HG02798 (cell line): ENCODE results near the gene DCAF16.

ENCODE experiments used
- ATAC-seq: cut with Tn5 transposase; IDR thresholded peaks from one replicate; pipeline ENCODE4 v1.9.1; 2021; ENCODE audit warnings: mild to moderate bottlenecking; ENCODE audit not compliant: unreplicated experiment, poor library complexity

The DCAF16 gene

DNA sequence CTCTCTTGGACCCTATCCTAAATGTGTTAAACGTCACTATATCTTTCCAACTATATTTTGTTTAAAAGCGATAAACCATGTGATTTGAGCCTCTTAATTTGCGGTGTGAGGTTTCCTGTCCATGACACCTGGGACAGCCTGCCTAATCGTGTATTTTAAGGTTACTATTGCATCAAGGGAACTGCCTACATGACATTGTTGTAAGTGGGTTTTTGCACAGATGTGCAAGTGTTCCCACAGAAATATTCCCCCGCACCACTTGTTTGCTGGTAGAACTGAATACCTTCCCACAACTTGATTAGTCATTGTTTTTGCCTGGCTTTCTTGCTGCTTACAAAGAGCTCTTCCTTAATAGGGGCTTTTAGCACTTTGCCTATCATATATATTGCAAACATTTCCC is 24.0 kb downstream of the DCAF16 start:
- no peak for ATAC-seq

DNA sequence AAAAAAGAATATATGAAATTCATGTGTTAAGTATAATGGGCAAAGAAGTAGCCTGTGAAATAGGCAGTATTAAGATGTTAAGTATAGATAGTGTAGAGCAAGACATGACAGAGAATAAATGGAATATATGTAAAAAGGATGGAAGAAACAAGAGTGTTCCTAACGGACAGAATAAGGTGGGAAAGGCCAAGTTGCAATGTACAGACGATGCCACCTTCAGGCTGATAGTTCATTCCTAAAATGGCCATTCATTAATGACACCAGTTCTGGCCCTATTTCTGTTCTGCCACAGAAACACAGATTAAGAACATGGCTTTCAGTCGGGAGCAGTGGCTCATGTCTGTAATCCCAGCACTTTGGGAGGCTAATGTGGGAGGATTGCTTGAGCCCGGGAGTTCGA is 24.7 kb downstream of the DCAF16 start:
- ATAC-seq = no peak

DNA sequence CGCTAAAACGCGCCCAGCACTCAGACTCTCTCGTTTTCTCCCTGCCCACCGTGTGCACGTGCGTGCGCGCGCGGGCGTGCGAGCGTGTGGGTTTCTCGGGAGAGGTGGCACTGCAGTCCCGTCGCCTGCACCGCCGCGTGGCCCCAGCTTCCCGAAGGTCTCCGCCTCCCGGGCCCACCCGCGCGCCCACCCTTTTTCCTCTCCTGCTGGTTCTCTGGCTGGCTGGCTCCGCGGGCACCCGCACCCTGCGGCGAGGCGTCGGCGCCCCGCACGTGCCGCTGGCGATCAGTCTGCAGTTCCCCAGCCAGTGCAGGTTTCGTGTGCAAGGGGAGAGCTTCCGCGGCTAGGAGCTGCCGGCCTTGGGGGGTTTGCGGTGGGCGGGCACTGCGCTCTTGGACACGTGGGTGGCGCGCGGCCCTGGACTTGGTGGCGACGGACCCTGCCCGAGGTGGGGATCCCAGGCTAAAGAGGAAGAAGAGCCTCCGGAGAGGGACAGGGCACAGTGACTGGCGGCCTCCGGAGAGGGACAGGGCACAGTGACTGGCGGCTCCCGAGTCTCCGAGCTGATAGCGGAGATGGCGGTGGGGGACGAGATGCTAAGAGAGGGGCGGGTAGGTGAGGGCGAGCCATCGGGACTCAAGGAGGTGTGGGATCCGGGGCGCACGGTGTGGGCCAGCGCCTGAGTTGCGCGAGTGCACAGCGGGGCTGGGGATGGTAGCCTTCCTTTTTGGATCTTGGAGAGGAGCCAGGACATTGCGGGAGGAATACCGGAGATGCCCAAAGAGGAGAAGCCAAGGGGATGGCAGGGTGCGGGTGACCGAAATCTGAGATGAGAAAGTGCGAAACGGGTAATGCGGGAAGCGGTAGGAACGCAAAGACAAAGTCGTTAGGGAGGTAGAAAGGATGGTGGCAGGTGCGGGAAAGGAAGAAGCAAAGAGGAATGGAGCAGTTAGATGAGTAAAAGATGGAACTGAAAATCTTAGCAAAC is 29.0 kb downstream of the DCAF16 start, which contains the start of gene FAM184B:
FAM184B (minus strand) TSS at position 322 of the 988 bp plus-strand sequence. CDS start 322 bp downstream, outside the sequence.
- no peak for ATAC-seq

GRCh38 chr4:17780501-17781299 is 29.9 kb downstream of the DCAF16 start:
- ATAC-seq = no peak

GRCh38 chr4:17778431-17778830 is 32.1 kb downstream of the DCAF16 start:
- no peak for ATAC-seq

GRCh38 chr4:17773135-17773698 is 37.3 kb downstream of the DCAF16 start:
- ATAC-seq = no peak

DNA sequence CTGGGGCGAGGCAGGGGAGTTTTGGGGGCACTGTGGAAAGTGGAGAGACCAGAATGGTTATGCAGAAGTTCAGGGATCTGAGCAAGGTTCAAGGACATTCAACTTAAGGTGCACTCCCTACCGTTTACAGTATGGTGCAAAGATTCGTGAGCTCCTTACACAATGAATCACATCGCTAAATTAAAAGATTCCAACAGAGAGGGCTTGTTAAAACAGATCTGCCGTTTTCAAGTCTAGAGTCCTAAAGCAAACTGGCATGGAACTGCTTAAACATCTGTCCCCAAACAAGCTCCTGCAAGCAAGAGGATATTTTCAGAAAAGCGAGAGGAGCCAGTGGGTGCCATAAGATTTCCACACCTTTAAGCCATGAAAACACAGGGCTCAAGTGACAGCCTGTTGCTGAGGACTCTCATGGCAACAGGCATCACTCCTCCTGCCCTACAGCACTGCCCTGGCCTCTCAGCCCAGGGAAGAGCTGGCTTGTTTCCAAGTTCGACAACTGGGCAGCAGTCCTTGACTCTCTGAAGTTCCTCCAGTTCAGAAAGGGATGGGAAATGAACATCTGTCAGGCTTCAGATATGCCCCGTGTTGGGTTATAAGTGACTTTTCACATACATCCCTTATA is 39.2 kb downstream of the DCAF16 start:
- no peak for ATAC-seq

GRCh38 chr4:17770845-17771244 is 39.7 kb downstream of the DCAF16 start:
- ATAC-seq = no peak

DNA sequence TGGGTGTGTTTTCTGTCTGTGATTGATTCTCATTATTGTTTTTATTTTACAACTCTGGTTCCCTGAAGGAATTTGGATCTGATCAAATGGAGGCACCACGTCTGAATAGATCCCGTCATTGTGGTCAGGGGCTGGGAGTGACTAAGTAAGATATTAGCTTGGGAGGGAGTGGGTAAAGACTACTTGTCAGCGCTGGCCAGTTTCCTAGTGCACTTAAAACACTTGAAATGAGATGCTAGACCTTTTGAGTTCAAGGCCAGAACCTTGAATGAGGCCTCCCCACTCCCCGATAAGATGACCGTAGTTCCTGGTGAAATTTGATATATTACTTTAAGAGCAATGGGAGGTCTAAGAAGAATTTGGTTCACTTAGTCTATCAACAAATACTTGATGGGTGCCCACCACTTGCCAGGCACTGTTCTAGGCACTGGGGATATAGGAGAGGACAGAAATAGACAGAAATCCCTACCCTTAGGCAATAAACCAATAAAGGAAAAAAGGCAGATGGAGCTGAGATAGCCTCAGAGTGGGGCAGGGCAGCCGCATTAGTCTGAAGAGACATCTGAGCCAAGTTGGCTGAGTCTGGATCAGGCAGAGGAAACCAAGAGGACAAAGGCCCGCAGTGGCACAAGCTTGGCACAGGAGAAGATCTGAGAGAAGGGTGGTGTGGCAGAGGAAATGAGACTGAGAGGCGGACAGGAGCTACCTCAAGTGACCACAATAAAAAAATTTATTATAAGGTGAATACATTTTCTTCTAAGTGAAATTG is 41.0 kb downstream of the DCAF16 start:
- no peak for ATAC-seq

DNA sequence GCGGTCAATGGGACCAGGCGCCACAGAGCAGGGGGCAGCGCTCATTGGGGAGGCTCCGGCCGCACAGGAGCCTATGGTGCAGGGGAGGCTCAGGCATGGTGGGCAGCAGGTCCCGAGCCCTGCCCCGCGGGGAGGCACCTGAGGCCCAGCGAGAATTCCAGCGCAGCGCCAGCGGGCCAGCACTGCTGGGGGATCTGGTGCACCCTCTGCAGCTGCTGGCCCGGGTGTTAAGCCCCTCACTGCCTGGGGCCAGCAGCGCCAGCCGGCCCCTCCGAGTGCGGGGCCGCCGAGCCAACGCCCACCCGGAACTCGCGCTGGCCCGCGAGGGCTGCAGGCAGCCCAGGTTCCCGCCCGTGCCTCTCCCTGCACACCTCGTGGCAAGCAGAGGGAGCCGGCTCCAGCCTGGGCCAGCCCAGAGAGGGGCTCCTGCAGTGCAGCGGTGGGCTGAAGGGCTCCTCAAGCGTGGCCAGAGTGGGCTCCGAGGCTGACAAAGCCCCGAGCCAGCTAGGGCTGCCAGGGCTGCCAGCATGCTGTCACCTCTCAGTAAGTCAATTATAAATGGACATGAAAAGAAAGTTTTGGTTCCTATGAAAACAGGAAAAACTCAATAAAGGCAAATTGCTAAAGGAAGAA is 43.6 kb downstream of the DCAF16 start:
- no peak for ATAC-seq

DNA sequence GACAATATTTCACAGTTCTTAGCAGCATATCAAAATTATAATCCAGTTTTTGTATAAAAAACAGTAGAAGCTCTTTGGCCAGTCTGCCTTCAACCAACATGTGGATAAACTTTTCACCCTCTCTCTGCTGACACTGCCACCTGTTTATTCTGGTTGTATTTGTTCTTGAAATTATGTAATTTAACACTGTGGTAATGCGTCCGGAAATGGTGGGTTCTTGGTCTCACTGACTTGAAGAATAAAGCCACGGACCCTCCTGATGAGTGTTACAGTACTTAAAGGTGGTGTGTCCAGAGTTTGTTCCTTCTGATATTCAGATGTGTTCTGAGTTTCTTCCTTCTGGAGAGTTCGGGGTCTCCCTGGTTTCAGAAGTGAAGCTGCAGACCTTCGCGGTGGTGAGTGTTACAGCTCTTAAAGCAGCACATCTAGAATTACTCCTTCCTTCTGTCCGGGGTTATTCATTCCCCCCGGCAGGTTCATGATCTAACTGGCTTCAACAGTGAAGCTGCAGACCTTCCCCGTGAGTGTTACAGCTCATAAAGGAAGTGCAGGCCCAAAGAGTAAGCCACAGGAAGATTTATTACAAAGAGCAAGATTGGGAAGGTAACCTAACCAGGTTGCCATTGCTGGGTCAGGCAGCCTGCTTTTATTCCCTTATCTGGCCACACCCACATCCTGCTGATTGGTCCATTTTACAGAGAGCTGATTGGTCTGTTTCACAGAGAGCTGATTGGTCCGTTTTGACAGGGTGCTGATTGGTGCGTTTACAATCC is 44.9 kb downstream of the DCAF16 start:
- ATAC-seq = no peak

GRCh38 chr4:17763931-17764330 is 46.6 kb downstream of the DCAF16 start:
- ATAC-seq = no peak

DNA sequence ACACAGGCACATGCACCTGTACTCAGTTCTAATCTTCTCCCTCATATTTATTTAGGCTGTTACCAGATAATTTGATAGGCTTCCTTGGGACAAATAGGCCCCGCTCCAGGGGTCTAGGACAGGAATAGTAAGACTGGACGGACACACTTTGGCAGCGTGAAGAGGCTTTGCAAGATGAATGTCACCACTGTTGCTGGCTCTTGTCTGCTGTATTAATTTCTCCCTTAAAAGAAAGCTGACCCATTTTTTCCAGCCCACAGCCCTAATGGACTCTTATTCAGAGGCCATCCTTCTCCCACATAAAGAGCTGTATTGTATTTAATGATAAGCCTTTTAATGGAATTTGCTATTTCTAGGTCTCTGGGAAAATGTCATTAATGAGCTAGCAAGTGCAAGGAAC is 47.1 kb downstream of the DCAF16 start:
- no peak for ATAC-seq

- ATAC-seq = no peak
These were observed 47.8 kb downstream of the DCAF16 start for GRCh38 chr4:17762726-17763125.

DNA sequence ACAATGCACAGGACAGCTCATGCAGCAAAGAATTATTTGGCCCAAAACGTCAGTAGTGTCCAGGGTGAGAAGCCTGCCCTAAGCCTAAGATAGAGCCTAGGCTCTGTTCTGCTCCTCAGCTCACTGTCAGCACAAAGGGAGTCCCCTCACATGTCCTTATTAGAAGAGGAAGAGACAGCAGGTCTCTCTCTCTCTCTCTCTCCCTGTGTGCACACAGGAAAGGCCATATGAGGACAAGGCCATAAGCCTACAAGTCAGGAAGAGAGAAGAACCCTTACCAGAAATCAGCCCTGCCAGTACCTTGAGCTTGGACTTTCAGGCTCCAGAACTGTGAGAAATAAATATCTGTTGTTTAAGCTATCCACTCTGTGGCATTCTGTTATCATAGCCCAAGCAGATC is 49.5 kb downstream of the DCAF16 start:
- no peak for ATAC-seq

GRCh38 chr4:17760626-17761025 is 49.9 kb downstream of the DCAF16 start:
- ATAC-seq = no peak

- ATAC-seq = no peak
These were observed 52.1 kb downstream of the DCAF16 start for GRCh38 chr4:17758485-17758884.

- ATAC-seq = no peak
These were observed 52.9 kb downstream of the DCAF16 start for GRCh38 chr4:17757621-17758020.
